GM12878 (cell line): ENCODE data around the gene COL15A1. TPM values are rescaled to one million over a fixed set of nuclear protein-coding genes. Genes with fewer than 3 reads are reported as not detected.

Experiments
- ATAC-seq: fragments of 200-7000 bp; cut with Tn5 transposase; 3 replicates; pipeline ENCODE4 v1.9.1; 2020; ENCODE audit warnings: mild to moderate bottlenecking, moderate library complexity
- BruUV-seq: library from RNA; stranded (reverse); fragments of 400-500 nt; replicated peaks from 2 replicates; lab custom pipeline; 2021; lab: Mats Ljungman, UMichigan
- CTCF ChIA-PET: fragments of 300-600 bp; sonication (Branson Sonifier 250); formaldehyde crosslinking; extraction: SDS; loops from one replicate; lab custom pipeline; 2021; ENCODE audit warnings: inconsistent platforms; lab: Yijun Ruan, JAX
- POLR2A ChIA-PET: fragments of 350-600 bp; formaldehyde crosslinking; extraction: SDS; loops from one replicate; lab custom pipeline; 2021; ENCODE audit warnings: inconsistent platforms; lab: Charles Lee
- RAD21 ChIA-PET: fragments of 300-600 bp; sonication (Branson Sonifier 250); formaldehyde crosslinking; loops from one replicate; lab custom pipeline; 2023; ENCODE audit warnings: antibody characterized with exemption; ENCODE audit not compliant: unreplicated experiment; lab: Charles Lee
- SMC1A ChIA-PET: fragments of 300-600 bp; sonication (Branson Sonifier 250); formaldehyde crosslinking; loops from one replicate; lab custom pipeline; 2023; ENCODE audit not compliant: unreplicated experiment, uncharacterized antibody; lab: Charles Lee
- DNase-seq: peaks from one replicate; pipeline ENCODE4 v3.0.0-alpha.2; 2011; ENCODE audit warnings: low read depth, low spot score
- FAIRE-seq: peaks from 3 replicates; lab custom pipeline; 2011; peaks lifted over from hg19 to GRCh38; lab: Jason Lieb, UNC
- H2AFZ ChIP-seq: 2 replicates; pipeline ENCODE4 v1.6.0; 2011; ENCODE audit warnings: low read depth, low read length, control low read depth; ENCODE audit not compliant: control insufficient read depth
- H3K27ac ChIP-seq: 2 replicates; pipeline ENCODE4 v1.5.1; 2011; ENCODE audit warnings: control low read depth; ENCODE audit not compliant: control insufficient read depth, insufficient read depth
- H3K27me3 ChIP-seq, 2 experiments: replicated peaks in 1 of 2; 2 replicates each; pipeline versions ENCODE4 v1.6.0 to v1.6.1; 2011; ENCODE audit warnings: low read length in 1 of 2; ENCODE audit not compliant: control insufficient read depth in 2 of 2, insufficient read depth in 2 of 2
- H3K36me3 ChIP-seq, 2 experiments: 2 replicates each; pipeline ENCODE4 v1.5.1; 2011; ENCODE audit warnings: low read length in 1 of 2; ENCODE audit not compliant: control insufficient read depth in 2 of 2, insufficient read depth in 2 of 2
- H3K4me1 ChIP-seq: 2 replicates; pipeline ENCODE4 v1.6.1; 2011; ENCODE audit warnings: mild to moderate bottlenecking, low read length, moderate library complexity, mixed read lengths; ENCODE audit not compliant: control insufficient read depth, insufficient read depth
- H3K4me2 ChIP-seq: 2 replicates; pipeline ENCODE4 v1.6.0; 2011; ENCODE audit warnings: control low read depth; ENCODE audit not compliant: control insufficient read depth, insufficient read depth
- H3K4me3 ChIP-seq: fragments of 200-600 bp; sonication (generic); 2 replicates; pipeline ENCODE4 v1.5.1; 2016
- H3K79me2 ChIP-seq: 2 replicates; pipeline ENCODE4 v1.6.0; 2011; ENCODE audit warnings: low read length; ENCODE audit not compliant: control insufficient read depth, insufficient read depth
- H3K9ac ChIP-seq: 2 replicates; pipeline ENCODE4 v1.8.0; 2011; ENCODE audit warnings: low read length, control low read depth, mixed read lengths; ENCODE audit not compliant: control insufficient read depth, insufficient read depth
- H3K9me3 ChIP-seq: replicated peaks from 3 replicates; pipeline ENCODE4 v1.5.1; 2011; ENCODE audit warnings: mild to moderate bottlenecking, low read length; ENCODE audit not compliant: control insufficient read depth, insufficient read depth
- H4K20me1 ChIP-seq: 2 replicates; pipeline ENCODE4 v1.6.0; 2011; ENCODE audit not compliant: control insufficient read depth, insufficient read depth
- ASH2L ChIP-seq: fragments of 300-600, 200-600 bp; sonication (generic); IDR thresholded peaks from 2 replicates; pipeline ENCODE4 v1.6.1; 2017; ENCODE audit warnings: low read depth, mild to moderate bottlenecking, borderline replicate concordance
- ATF3 ChIP-seq: IDR thresholded peaks from 2 replicates; pipeline ENCODE4 v1.6.1; 2011; ENCODE audit warnings: low read depth, mild to moderate bottlenecking, low read length, moderate library complexity, borderline replicate concordance; ENCODE audit errors: extremely low read depth
- CBX3 ChIP-seq: fragments of 200-600 bp; sonication (generic); IDR thresholded peaks from 2 replicates; pipeline ENCODE4 v1.6.1; 2016; ENCODE audit warnings: low read depth, borderline replicate concordance
- CHD1 ChIP-seq: IDR thresholded peaks from 2 replicates; pipeline ENCODE4 v1.6.1; 2012; ENCODE audit warnings: low read depth, low read length, improper control_type of control experiment
- FOXK2 ChIP-seq: fragments of 450-650 bp; IDR thresholded peaks from 2 replicates; pipeline ENCODE4 v1.6.1; 2017; ENCODE audit warnings: mild to moderate bottlenecking, moderate library complexity
- HDGF ChIP-seq: fragments of 450-650 bp; IDR thresholded peaks from 2 replicates; pipeline ENCODE4 v1.6.1; 2016; ENCODE audit warnings: antibody characterized with exemption
- MEF2A ChIP-seq: IDR thresholded peaks from 2 replicates; pipeline ENCODE4 v1.6.1; 2011; ENCODE audit warnings: low read depth, mild to moderate bottlenecking, low read length, moderate library complexity; ENCODE audit not compliant: insufficient read depth
- NKRF ChIP-seq: fragments of 450-650 bp; conservative IDR thresholded peaks from 2 replicates; pipeline ENCODE4 v1.6.1; 2017; ENCODE audit warnings: mild to moderate bottlenecking, moderate library complexity
- RELB ChIP-seq: fragments of 450-650 bp; IDR thresholded peaks from 2 replicates; pipeline ENCODE4 v1.6.1; 2017; ENCODE audit warnings: low read depth, mild to moderate bottlenecking, moderate library complexity
- SMC3 ChIP-seq: IDR thresholded peaks from 2 replicates; pipeline ENCODE4 v1.6.1; 2011; ENCODE audit warnings: low read length, improper control_type of control experiment, borderline replicate concordance
- WRNIP1 ChIP-seq: IDR thresholded peaks from 2 replicates; pipeline ENCODE4 v1.6.1; 2011; ENCODE audit warnings: low read depth, low read length, improper control_type of control experiment, borderline replicate concordance
- ZBTB11 ChIP-seq: fragments of 450-650 bp; formaldehyde crosslinking; IDR thresholded peaks from 2 replicates; pipeline ENCODE4 v1.5.0; 2022; ENCODE audit warnings: mild to moderate bottlenecking, missing genetic modification characterization
- ZNF207 ChIP-seq: fragments of 450-650 bp; IDR thresholded peaks from 2 replicates; pipeline ENCODE4 v1.6.1; 2014; ENCODE audit warnings: antibody characterized with exemption, mild to moderate bottlenecking, borderline replicate concordance
- ZSCAN29 ChIP-seq: fragments of 450-650 bp; IDR thresholded peaks from 2 replicates; pipeline ENCODE4 v1.6.1; 2017; ENCODE audit warnings: mild to moderate bottlenecking, moderate library complexity
- WGBS: methylation state at CpG from one replicate; pipeline ENCODE4 v1.1.6; 2016; ENCODE audit warnings: low lambda C conversion rate; ENCODE audit not compliant: insufficient replicate concordance, insufficient coverage; ENCODE audit errors: missing lambda C conversion rate; 5-methylcytosine and 5-hydroxymethylcytosine counted together
- in situ Hi-C: fragments of 300-500 bp; cut with MboI; formaldehyde crosslinking; loops from 9 replicates; pipeline ENCODE4 v1.14.3; 2018; ENCODE audit warnings: mixed read lengths
- intact Hi-C: fragments of 100-400 bp; cut with micrococcal nuclease; formaldehyde crosslinking; loops from one replicate; pipeline ENCODE4 v1.14.2; 2022; ENCODE audit not compliant: unreplicated experiment
- polyA plus RNA-seq, 11 experiments: library from polyadenylated mRNA; depleted of rRNA in 4 of 11; unstranded in 6 of 11; stranded (reverse) in 5 of 11; fragments of >200 nt; fragmentation: Nextera tagmentation in 4 of 11; fragmentation: Illumina TruSeq in 1 of 11; extraction: Ambion mirVana in 4 of 11; extraction: Trizol in 1 of 11; gene quantifications; 1 replicate in 1 of 11; 2 replicates in 10 of 11; pipeline versions ENCODE4 v1.2.1 to v1.2.3, GENCODE V29; 2011 to 2016; ENCODE audit warnings: inconsistent platforms in 2 of 11, missing spikeins in 2 of 11, low read depth in 1 of 11
- total RNA-seq, 4 experiments: library from RNA; depleted of rRNA in 3 of 4; stranded (reverse); fragments of >200 nt in 3 of 4; fragmentation: Illumina TruSeq in 1 of 4; extraction: Trizol in 1 of 4; gene quantifications; 2 replicates each; pipeline versions ENCODE4 v1.2.1 to v1.2.3, GENCODE V29; 2013 to 2021

Gene COL15A1
- total and polyA plus RNA-seq, 10 of the 15 experiments (the other 5 are each of a cell fraction or from before 2014, with no cell fraction given): 0.01 to 0.28 (median 0.06) TPM; not detected in 2

- no peaks in the 10 kb centered on the region for H3K4me1 ChIP-seq
- H3K9me3 ChIP-seq: no peaks in the 10 kb centered on the region; the same call in 2 of the 3 replicates
- H3K27ac ChIP-seq: no peak overlapping the region
- POLR2A ChIA-PET: no interaction called here
- DNase-seq (no peak), FAIRE-seq (no peak), ATAC-seq (no peak)
- TF ChIP-seq NKRF (no peak), ZNF207 (no peak), CBX3 (no peak), MEF2A (no peak), SMC3 (no peak), ASH2L (no peak), HDGF (no peak), ZSCAN29 (no peak), ATF3 (no peak), ZBTB11 (CRISPR knock-in tag) (no peak), FOXK2 (no peak), WRNIP1 (no peak), RELB (no peak), CHD1 (no peak)
- H3K4me2 ChIP-seq: no peak overlapping the region
- CTCF ChIA-PET: no interaction called here
- whole genome bisulfite sequencing: 20% methylated on average over 2 of the region's 2 CpGs
- H3K4me3 ChIP-seq: no peak overlapping the region
- H3K9ac ChIP-seq: no peak overlapping the region
- no peaks in the 10 kb centered on the region for H3K79me2 ChIP-seq
- H3K36me3 ChIP-seq: no peaks in the 10 kb centered on the region
- no peaks in the 10 kb centered on the region for H4K20me1 ChIP-seq
- in situ Hi-C loops (no loop called here), intact Hi-C loops (no loop called here)
- SMC1A ChIA-PET: no interaction called here
- no TSS peak for BruUV-seq
- no peak overlapping the region for H2AFZ ChIP-seq
- no peaks in the 10 kb centered on the region for H3K27me3 ChIP-seq
- RAD21 ChIA-PET: no interaction called here
Observed at GRCh38 chr9:98954244-98954610, 10.5 kb downstream of the COL15A1 start.
